GM23338 (cell line): ENCODE data around the gene MED7. TPM values are rescaled to one million over a fixed set of nuclear protein-coding genes. Genes with fewer than 3 reads are reported as not detected.

Source experiments
- ATAC-seq: fragments of 200-7000 bp; cut with Tn5 transposase; 3 replicates; pipeline ENCODE4 v1.9.1; 2020
- DNase-seq: peaks from one replicate; pipeline ENCODE4 v3.0.0-alpha.2; 2015; ENCODE audit warnings: low spot score
- H2AFZ ChIP-seq: fragments of 200-600 bp; sonication (generic); 2 replicates; pipeline ENCODE4 v1.8.0; 2016; ENCODE audit warnings: antibody characterized with exemption, mild to moderate bottlenecking, moderate library complexity
- H3F3A ChIP-seq: fragments of 200-600 bp; sonication (generic); replicated peaks from 2 replicates; pipeline ENCODE4 v1.8.0; 2017; ENCODE audit warnings: antibody characterized with exemption, mixed run types, low read depth
- H3K27ac ChIP-seq: fragments of 200-600 bp; sonication (generic); 2 replicates; pipeline ENCODE4 v1.6.1; 2016; ENCODE audit warnings: low read depth
- H3K27me3 ChIP-seq: fragments of 200-600 bp; sonication (generic); 2 replicates; pipeline ENCODE4 v1.8.0; 2016; ENCODE audit warnings: mild to moderate bottlenecking, mixed run types, moderate library complexity; ENCODE audit not compliant: insufficient read depth
- H3K36me3 ChIP-seq: fragments of 200-600 bp; sonication (generic); 2 replicates; pipeline ENCODE4 v1.8.0; 2016; ENCODE audit warnings: mild to moderate bottlenecking; ENCODE audit not compliant: insufficient read depth
- H3K4me1 ChIP-seq: fragments of 200-600 bp; sonication (generic); 2 replicates; pipeline ENCODE4 v1.8.0; 2016; ENCODE audit warnings: mild to moderate bottlenecking, moderate library complexity; ENCODE audit not compliant: insufficient read depth
- H3K4me2 ChIP-seq: fragments of 200-600 bp; sonication (generic); 2 replicates; pipeline ENCODE4 v1.7.1; 2017; ENCODE audit warnings: mixed run types
- H3K4me3 ChIP-seq: fragments of 200-600 bp; sonication (generic); 2 replicates; pipeline ENCODE4 v1.6.1; 2016; ENCODE audit warnings: mixed run types
- H3K79me2 ChIP-seq: fragments of 200-600 bp; sonication (generic); replicated peaks from 2 replicates; pipeline ENCODE4 v1.8.0; 2017; ENCODE audit warnings: mild to moderate bottlenecking; ENCODE audit not compliant: insufficient read depth
- H3K9me2 ChIP-seq: fragments of 200-600 bp; sonication (generic); 2 replicates; pipeline ENCODE4 v1.8.0; 2017; ENCODE audit not compliant: insufficient read depth
- H4K20me1 ChIP-seq: fragments of 200-600 bp; sonication (generic); replicated peaks from 2 replicates; pipeline ENCODE4 v1.8.0; 2017; ENCODE audit warnings: mild to moderate bottlenecking; ENCODE audit not compliant: insufficient read depth
- H3K27ac Mint-ChIP-seq: 2 replicates; pipeline ENCODE4 v1.8.0; 2020; ENCODE audit warnings: inconsistent platforms, mild to moderate bottlenecking, moderate library complexity, mixed read lengths
- H3K27me3 Mint-ChIP-seq: 3 replicates; pipeline ENCODE4 v1.8.0; 2022; ENCODE audit warnings: low read depth, mild to moderate bottlenecking, moderate library complexity, mixed read lengths, inconsistent platforms; ENCODE audit not compliant: insufficient read depth, poor library complexity
- H3K36me3 Mint-ChIP-seq: 3 replicates; pipeline ENCODE4 v1.8.0; 2021; ENCODE audit warnings: low read depth, mild to moderate bottlenecking, inconsistent platforms, moderate library complexity, mixed read lengths
- H3K4me1 Mint-ChIP-seq: 3 replicates; pipeline ENCODE4 v1.8.0; 2020; ENCODE audit warnings: mild to moderate bottlenecking, inconsistent platforms, mixed read lengths
- H3K4me3 Mint-ChIP-seq: 3 replicates; pipeline ENCODE4 v1.8.0; 2021; ENCODE audit warnings: moderate library complexity, mild to moderate bottlenecking, inconsistent platforms, mixed read lengths
- H3K9me3 Mint-ChIP-seq: 3 replicates; pipeline ENCODE4 v1.8.0; 2020; ENCODE audit warnings: moderate library complexity, mild to moderate bottlenecking, inconsistent platforms, mixed read lengths
- CREB1 ChIP-seq: fragments of 250-450 bp; sonication (Bioruptor Pico); IDR thresholded peaks from 2 replicates; pipeline ENCODE4 v1.5.0; 2020; ENCODE audit warnings: low read depth, mild to moderate bottlenecking, moderate library complexity
- EZH2 ChIP-seq: fragments of 200-600 bp; sonication (generic); IDR thresholded peaks from one replicate; pipeline ENCODE4 v1.8.0; 2017; ENCODE audit warnings: antibody characterized with exemption, mild to moderate bottlenecking, low read depth; ENCODE audit not compliant: unreplicated experiment
- EZH2phosphoT487 ChIP-seq: fragments of 200-600 bp; sonication (generic); IDR thresholded peaks from one replicate; pipeline ENCODE4 v1.8.1; 2018; ENCODE audit warnings: antibody characterized with exemption; ENCODE audit not compliant: unreplicated experiment
- JUNB ChIP-seq: IDR thresholded peaks from one replicate; pipeline ENCODE4 v1.6.1; 2016; ENCODE audit warnings: antibody characterized with exemption; ENCODE audit not compliant: unreplicated experiment
- NANOG ChIP-seq: IDR thresholded peaks from 2 replicates; pipeline ENCODE4 v1.6.1; 2016; ENCODE audit warnings: antibody characterized with exemption, borderline replicate concordance
- POLR2AphosphoS5 ChIP-seq: IDR thresholded peaks from 2 replicates; pipeline ENCODE4 v1.6.1; 2016; ENCODE audit warnings: antibody characterized with exemption, low read depth
- STAT1 ChIP-seq: IDR thresholded peaks from one replicate; pipeline ENCODE4 v1.6.1; 2016; ENCODE audit warnings: antibody characterized with exemption; ENCODE audit not compliant: unreplicated experiment
- ZNF114 ChIP-seq: fragments of 250-450 bp; sonication (Bioruptor Pico); IDR thresholded peaks from 2 replicates; pipeline ENCODE4 v1.5.0; 2020; ENCODE audit warnings: mild to moderate bottlenecking, moderate library complexity
- ZNF331 ChIP-seq: fragments of 250-450 bp; sonication (Bioruptor Pico); IDR thresholded peaks from 2 replicates; pipeline ENCODE4 v1.5.0; 2020; ENCODE audit warnings: low read depth, mild to moderate bottlenecking, moderate library complexity
- polyA plus RNA-seq: library from polyadenylated mRNA; unstranded; fragments of >200 nt; fragmentation: Nextera tagmentation; extraction: Ambion mirVana; gene quantifications from 2 replicates; pipeline ENCODE4 v1.2.1, GENCODE V29; 2016
- total RNA-seq: library from RNA; depleted of rRNA; stranded (reverse); fragments of >200 nt; shearing (Covaris generic); gene quantifications from 2 replicates; pipeline ENCODE4 v1.2.3, GENCODE V29; 2014
- TF ChIP-seq, protein P1 (sequence below): IDR thresholded peaks from one replicate; pipeline ENCODE4 v1.6.1; 2018; ENCODE audit warnings: antibody characterized with exemption; ENCODE audit not compliant: unreplicated experiment
- TF ChIP-seq, protein P2 (sequence below): fragments of 250-450 bp; sonication (Bioruptor Pico); IDR thresholded peaks from 2 replicates; pipeline ENCODE4 v1.5.0; 2020; ENCODE audit warnings: mild to moderate bottlenecking, moderate library complexity
- TF ChIP-seq, protein P3 (sequence below), 2 experiments: fragments of 200-600 bp in 1 of 2; sonication (generic) in 1 of 2; conservative IDR thresholded peaks; 2 replicates each; pipeline versions ENCODE4 v1.5.1 to v1.6.1; 2016 to 2017; ENCODE audit warnings: antibody characterized with exemption in 2 of 2, low read depth in 2 of 2, mild to moderate bottlenecking in 2 of 2, moderate library complexity in 1 of 2

MED7 gene
- total and polyA plus RNA-seq, 2 experiments from 2014 or later = 9.7 to 34.4 TPM

DNA sequence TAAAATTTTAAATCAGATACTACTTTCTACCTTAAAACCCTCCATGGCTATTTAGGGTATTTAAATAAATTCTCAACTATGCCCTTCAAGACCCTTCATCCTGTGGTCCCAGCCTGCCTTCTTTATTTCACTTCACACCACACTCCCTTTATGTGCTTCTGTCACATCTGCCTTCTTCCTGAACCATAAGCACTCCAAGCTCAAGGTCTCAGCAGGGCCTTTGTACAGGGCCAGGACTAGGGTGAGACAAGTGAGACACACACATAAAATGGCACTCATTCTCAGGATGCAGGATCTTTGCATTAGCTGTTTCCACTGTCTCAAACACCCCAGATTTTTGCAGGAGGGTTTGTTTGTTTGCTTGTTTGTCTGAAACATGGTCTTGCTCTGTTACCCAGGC, 45.6 kb upstream of the MED7 start (continued):
- TF ChIP-seq CREB1 (CRISPR knock-in tag) (no peak), EZH2 (no peak), ZNF331 (CRISPR knock-in tag) (no peak), ZNF114 (CRISPR knock-in tag) (no peak), JUNB (no peak), NANOG (no peak), EZH2phosphoT487 (no peak), POLR2AphosphoS5 (no peak)

DNA sequence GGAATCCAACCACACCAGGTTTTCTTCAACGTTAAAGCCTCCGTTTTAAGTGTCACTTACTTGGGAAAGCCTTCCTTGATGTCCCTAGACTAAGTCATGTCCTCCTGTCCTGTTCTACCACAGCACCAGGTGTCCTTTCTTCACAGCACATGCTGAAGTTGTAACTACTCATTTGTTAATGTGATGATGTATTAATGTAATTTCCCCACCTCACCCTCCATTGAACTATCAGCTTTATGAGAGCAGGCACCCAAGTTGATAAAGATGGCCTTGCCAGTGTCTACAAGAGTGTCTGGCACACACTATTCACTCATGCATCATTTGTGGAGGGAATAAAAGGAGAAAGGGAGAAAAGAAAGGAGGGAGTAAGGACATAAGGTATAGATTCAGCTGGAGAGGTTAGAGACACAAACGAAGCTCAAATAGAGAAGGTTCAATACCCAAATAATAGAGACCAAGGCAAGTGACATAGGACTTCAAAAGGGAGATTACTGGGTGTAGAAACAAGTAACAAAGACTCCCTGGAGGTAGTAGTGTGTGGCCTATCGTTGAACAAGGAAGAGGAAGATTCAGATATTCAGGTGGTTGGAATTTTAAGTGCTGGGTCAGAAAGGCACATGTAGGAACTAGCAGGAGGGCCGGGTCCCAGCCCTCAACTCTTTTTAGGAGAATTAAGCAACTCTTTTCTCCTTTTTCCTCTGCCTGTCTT, 44.5 kb upstream of the MED7 start:
- Histone ChIP-seq H3K79me2 (no peaks in the 10 kb centered on the region), H3K4me1 (no peaks in the 10 kb centered on the region), H3K27me3 (peaks cover 19% of the 10 kb centered on the region; the same call in 1 of the 2 replicates), H4K20me1 (no peaks in the 10 kb centered on the region), H3F3A (no peaks in the 10 kb centered on the region), H3K4me3 (no peak overlapping the region), H3K4me2 (no peak overlapping the region), H3K9me2 (0 out of 2 replicates have a peak, but pooled peaks cover 4% of the 10 kb centered on the region), H3K36me3 (no peaks in the 10 kb centered on the region), H2AFZ (no peak overlapping the region), H3K27ac (no peak overlapping the region)
- ATAC-seq = peak; percentile 36; the same call in 1 of the 3 replicates
- Mint-ChIP-seq H3K4me1 (no peaks in the 10 kb centered on the region; the same call in 2 of the 3 replicates), H3K9me3 (no peaks in the 10 kb centered on the region), H3K36me3 (no peaks in the 10 kb centered on the region), H3K4me3 (no peak overlapping the region), H3K27ac (no peak overlapping the region), H3K27me3 (peaks cover 6% of the 10 kb centered on the region)
- peak; percentile 23 for DNase-seq
- TF ChIP-seq, protein P1, sequence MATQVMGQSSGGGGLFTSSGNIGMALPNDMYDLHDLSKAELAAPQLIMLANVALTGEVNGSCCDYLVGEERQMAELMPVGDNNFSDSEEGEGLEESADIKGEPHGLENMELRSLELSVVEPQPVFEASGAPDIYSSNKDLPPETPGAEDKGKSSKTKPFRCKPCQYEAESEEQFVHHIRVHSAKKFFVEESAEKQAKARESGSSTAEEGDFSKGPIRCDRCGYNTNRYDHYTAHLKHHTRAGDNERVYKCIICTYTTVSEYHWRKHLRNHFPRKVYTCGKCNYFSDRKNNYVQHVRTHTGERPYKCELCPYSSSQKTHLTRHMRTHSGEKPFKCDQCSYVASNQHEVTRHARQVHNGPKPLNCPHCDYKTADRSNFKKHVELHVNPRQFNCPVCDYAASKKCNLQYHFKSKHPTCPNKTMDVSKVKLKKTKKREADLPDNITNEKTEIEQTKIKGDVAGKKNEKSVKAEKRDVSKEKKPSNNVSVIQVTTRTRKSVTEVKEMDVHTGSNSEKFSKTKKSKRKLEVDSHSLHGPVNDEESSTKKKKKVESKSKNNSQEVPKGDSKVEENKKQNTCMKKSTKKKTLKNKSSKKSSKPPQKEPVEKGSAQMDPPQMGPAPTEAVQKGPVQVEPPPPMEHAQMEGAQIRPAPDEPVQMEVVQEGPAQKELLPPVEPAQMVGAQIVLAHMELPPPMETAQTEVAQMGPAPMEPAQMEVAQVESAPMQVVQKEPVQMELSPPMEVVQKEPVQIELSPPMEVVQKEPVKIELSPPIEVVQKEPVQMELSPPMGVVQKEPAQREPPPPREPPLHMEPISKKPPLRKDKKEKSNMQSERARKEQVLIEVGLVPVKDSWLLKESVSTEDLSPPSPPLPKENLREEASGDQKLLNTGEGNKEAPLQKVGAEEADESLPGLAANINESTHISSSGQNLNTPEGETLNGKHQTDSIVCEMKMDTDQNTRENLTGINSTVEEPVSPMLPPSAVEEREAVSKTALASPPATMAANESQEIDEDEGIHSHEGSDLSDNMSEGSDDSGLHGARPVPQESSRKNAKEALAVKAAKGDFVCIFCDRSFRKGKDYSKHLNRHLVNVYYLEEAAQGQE = no peak
- no peak for TF ChIP-seq ZNF331 (CRISPR knock-in tag)
- TF ChIP-seq STAT1 = no peak
- TF ChIP-seq, protein P2, sequence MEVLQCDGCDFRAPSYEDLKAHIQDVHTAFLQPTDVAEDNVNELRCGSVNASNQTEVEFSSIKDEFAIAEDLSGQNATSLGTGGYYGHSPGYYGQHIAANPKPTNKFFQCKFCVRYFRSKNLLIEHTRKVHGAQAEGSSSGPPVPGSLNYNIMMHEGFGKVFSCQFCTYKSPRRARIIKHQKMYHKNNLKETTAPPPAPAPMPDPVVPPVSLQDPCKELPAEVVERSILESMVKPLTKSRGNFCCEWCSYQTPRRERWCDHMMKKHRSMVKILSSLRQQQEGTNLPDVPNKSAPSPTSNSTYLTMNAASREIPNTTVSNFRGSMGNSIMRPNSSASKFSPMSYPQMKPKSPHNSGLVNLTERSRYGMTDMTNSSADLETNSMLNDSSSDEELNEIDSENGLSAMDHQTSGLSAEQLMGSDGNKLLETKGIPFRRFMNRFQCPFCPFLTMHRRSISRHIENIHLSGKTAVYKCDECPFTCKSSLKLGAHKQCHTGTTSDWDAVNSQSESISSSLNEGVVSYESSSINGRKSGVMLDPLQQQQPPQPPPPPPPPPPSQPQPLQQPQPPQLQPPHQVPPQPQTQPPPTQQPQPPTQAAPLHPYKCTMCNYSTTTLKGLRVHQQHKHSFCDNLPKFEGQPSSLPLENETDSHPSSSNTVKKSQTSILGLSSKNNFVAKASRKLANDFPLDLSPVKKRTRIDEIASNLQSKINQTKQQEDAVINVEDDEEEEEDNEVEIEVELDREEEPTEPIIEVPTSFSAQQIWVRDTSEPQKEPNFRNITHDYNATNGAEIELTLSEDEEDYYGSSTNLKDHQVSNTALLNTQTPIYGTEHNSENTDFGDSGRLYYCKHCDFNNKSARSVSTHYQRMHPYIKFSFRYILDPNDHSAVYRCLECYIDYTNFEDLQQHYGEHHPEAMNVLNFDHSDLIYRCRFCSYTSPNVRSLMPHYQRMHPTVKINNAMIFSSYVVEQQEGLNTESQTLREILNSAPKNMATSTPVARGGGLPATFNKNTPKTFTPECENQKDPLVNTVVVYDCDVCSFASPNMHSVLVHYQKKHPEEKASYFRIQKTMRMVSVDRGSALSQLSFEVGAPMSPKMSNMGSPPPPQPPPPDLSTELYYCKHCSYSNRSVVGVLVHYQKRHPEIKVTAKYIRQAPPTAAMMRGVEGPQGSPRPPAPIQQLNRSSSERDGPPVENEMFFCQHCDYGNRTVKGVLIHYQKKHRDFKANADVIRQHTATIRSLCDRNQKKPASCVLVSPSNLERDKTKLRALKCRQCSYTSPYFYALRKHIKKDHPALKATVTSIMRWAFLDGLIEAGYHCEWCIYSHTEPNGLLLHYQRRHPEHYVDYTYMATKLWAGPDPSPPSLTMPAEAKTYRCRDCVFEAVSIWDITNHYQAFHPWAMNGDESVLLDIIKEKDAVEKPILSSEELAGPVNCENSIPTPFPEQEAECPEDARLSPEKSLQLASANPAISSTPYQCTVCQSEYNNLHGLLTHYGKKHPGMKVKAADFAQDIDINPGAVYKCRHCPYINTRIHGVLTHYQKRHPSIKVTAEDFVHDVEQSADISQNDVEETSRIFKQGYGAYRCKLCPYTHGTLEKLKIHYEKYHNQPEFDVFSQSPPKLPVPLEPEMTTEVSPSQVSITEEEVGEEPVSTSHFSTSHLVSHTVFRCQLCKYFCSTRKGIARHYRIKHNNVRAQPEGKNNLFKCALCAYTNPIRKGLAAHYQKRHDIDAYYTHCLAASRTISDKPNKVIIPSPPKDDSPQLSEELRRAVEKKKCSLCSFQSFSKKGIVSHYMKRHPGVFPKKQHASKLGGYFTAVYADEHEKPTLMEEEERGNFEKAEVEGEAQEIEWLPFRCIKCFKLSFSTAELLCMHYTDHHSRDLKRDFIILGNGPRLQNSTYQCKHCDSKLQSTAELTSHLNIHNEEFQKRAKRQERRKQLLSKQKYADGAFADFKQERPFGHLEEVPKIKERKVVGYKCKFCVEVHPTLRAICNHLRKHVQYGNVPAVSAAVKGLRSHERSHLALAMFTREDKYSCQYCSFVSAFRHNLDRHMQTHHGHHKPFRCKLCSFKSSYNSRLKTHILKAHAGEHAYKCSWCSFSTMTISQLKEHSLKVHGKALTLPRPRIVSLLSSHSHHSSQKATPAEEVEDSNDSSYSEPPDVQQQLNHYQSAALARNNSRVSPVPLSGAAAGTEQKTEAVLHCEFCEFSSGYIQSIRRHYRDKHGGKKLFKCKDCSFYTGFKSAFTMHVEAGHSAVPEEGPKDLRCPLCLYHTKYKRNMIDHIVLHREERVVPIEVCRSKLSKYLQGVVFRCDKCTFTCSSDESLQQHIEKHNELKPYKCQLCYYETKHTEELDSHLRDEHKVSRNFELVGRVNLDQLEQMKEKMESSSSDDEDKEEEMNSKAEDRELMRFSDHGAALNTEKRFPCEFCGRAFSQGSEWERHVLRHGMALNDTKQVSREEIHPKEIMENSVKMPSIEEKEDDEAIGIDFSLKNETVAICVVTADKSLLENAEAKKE = no peak
- no peak for TF ChIP-seq CREB1 (CRISPR knock-in tag)
- TF ChIP-seq ZNF114 (CRISPR knock-in tag) = no peak
- TF ChIP-seq EZH2 = no peak
- no peak for TF ChIP-seq EZH2phosphoT487
- no peak for TF ChIP-seq POLR2AphosphoS5
- no peak for TF ChIP-seq NANOG
- TF ChIP-seq JUNB = no peak
- TF ChIP-seq, protein P3, sequence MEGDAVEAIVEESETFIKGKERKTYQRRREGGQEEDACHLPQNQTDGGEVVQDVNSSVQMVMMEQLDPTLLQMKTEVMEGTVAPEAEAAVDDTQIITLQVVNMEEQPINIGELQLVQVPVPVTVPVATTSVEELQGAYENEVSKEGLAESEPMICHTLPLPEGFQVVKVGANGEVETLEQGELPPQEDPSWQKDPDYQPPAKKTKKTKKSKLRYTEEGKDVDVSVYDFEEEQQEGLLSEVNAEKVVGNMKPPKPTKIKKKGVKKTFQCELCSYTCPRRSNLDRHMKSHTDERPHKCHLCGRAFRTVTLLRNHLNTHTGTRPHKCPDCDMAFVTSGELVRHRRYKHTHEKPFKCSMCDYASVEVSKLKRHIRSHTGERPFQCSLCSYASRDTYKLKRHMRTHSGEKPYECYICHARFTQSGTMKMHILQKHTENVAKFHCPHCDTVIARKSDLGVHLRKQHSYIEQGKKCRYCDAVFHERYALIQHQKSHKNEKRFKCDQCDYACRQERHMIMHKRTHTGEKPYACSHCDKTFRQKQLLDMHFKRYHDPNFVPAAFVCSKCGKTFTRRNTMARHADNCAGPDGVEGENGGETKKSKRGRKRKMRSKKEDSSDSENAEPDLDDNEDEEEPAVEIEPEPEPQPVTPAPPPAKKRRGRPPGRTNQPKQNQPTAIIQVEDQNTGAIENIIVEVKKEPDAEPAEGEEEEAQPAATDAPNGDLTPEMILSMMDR (conservative IDR thresholded peaks at IDR 0.05; ENCODE audit: low read depth in 2 of 2) = no peak
